ENCODE data around the gene OCLN.
"Not testable (repeated sequence)": the region's sequence is repeated elsewhere in the genome, so short reads cannot be mapped to it uniquely, and the experiment has no call there.

The OCLN gene

GRCh38 chr5:69530561-69531405 is 38.2 kb downstream of the OCLN start:
- DNase-seq = no peak

DNA sequence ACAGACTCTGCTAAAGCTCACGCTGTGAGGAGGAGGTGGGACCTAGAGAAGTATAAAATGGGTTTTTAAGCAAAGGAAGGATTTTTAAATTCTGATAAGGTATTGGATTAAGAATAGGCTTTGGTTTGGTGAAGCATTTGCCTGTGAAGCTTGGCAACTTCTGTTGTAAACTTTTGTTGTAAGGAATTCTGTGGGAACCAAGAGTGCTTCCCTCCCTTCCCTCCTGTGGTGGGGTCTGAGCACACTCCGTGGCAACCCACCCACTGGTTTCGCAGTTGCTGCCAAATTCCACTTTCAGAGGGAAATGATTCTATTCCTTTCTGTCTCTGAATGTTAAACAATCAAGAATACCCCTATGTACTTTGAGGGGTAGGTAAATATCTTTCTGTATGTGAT is 38.8 kb downstream of the OCLN start:
- DNase-seq = no peak

DNA sequence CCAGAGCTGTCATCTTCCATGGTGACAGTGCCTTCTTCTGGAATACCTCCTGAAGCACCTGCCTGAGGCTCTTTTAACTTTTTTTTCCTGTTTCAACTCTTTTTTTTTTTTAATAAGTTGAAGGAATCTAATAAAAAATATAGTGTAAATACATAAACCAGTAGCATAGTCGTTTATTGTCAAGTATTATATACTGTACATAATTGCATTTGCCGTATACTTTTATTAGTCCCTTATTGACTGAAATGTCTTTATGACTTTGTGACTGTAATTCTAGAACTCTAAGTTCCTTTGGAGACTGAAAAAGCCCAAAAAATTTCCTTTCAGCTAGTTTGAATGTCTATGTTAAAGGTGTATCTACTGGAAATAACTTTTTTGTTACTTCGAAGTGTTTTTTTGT is 45.3 kb downstream of the OCLN start:
- not testable (repeated sequence) for DNase-seq

GRCh38 chr5:69538735-69539134 is 46.1 kb downstream of the OCLN start:
- not testable (repeated sequence) for DNase-seq

GRCh38 chr5:69541347-69541746 is 48.8 kb downstream of the OCLN start:
- not testable (repeated sequence) for DNase-seq

GRCh38 chr5:69542838-69543618 is 50.4 kb downstream of the OCLN start:
- DNase-seq = not testable (repeated sequence)

DNA sequence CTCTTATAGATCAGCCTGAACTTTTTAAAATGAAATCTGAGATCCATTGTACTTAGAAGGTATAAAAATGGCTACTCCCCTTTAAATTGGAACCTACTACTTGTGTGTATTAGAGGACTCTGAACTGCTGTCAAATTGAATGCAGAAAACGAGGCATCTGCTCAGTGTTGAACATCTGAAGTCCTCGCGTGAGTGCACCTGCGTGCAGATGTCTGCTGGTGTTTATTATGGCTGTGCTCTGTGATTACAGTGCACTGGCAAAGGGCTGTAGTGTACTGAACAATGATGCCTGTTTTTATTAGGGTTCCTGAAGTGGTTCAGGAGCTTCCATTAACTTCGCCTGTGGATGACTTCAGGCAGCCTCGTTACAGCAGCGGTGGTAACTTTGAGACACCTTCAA is 52.0 kb downstream of the OCLN start:
- DNase-seq = not testable (repeated sequence)

GRCh38 chr5:69559908-69560330 is 67.3 kb downstream of the OCLN start, which contains the start of gene GTF2H2C:
Gene GTF2H2C (plus strand): TSS chr5:69560191. CDS start chr5:69565133, 4,942 bp downstream.
- DNase-seq = peak; percentile 73

GRCh38 chr5:69560587-69561431 is 68.2 kb downstream of the OCLN start:
- DNase-seq = not testable (repeated sequence)

GRCh38 chr5:69566172-69566571 is 73.6 kb downstream of the OCLN start:
- not testable (repeated sequence) for DNase-seq

- not testable (repeated sequence) for DNase-seq
Observed at GRCh38 chr5:69568072-69568471, 75.5 kb downstream of the OCLN start.

GRCh38 chr5:69583356-69583755 is 90.8 kb downstream of the OCLN start:
- DNase-seq = not testable (repeated sequence)

DNA sequence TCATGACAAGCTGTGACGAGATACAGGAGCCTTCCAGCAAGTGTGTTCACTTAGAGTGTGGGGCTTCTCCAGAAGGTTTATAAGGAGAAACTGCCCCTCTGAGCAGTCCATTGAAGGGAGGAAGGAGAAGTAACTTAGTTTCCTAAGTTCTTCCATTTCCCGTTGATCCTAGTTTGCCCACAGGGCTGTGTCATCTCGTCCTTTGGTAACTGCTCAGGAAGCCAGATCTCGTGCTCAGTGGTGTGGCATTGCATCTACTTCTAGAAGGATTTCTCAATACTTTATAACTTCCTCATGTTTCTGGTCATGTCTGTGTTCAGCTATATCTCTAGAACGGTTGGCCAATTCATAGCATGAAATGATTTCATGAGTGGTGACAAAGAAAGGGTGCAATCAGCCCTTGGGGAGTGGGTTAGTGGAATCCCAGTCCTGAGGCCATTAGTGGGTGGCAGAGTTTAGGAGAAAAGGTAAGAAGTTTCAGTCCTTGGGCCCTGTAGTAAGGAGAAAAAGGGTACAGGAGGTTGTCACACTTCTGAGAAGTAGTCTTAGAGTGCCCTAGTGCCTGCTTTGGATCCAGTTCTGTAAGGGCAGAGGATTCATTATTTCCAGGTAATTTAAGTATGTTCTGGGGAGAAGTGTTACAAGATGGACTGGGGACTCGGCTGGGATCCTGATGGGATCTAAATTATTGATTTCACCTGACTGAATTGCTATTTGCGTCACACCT is 103.7 kb downstream of the OCLN start:
- DNase-seq = not testable (repeated sequence)

DNA sequence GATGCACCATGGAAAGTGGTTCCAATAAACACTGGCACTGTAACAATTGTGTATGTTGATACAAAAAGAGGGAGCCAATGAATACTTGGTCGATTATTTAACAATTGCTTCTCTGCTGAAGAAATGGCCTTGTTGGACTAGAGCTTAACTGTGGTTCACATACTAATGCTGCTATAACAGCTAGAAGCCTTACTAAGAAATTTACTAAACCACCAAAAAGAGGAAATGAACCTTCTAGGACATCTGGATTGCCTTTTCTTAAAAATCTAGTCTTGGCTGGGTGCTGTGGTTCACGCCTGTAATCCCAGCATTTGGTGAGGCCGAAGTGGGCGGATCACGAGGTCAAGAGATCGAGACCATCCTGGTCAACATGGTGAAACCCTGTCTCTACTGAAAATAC is 109.4 kb downstream of the OCLN start:
- not testable (repeated sequence) for DNase-seq

DNA sequence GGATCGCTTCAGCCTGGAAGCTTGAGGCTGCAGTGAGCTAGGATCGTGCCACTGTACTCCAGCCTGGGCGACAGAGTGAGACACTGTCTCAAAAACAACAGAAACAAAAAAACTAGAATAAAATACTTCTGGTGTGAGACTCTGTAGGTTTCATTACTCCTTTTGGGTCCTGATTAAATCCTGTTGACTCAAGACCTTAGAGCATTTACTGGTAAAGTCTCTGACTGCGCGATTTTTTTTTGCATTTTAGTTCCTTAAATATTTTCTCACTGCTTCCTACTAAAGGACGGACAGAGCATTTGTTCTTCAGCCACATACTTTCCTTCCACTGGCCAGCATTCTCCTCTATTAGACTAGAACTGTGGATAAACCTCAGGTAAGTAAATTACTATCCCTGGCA is 114.2 kb downstream of the OCLN start:
- not testable (repeated sequence) for DNase-seq
